ENCODE data around the gene RAB14.
"Not testable (repeated sequence)": the region's sequence is repeated elsewhere in the genome, so short reads cannot be mapped to it uniquely, and the experiment has no call there.

The RAB14 gene

DNA sequence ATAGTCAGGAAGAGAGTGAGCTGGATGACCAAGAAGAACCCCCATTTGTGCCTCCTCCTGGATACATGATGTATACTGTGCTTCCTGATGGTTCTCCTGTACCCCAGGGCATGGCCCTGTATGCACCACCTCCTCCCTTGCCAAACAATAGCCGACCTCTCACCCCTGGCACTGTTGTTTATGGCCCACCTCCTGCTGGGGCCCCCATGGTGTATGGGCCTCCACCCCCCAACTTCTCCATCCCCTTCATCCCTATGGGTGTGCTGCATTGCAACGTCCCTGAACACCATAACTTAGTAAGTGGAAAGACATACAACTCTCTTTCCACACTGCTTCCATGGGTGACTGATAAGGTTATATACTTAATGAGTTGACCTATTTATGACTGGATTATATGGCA, 51.5 kb downstream of the RAB14 start:
- no peak for DNase-seq

DNA sequence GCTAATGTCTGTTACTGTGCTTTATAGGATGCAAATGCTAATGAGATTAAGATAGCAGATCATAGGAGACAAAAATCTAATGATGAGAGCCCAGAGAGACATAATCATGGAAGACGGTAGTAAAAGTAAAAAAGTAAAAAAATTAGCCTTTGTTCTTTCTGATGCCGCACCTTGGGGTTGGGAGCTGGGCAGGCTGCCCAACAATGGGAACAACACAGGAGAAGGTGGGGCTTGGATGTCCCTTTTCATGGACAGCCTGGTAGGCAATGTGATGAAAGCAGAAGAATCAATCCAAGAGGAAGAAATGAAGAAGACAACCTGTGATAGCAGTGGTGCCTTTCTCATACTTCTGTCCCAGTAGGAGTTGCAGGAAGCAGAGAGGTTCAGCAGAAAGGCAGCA, 57.2 kb downstream of the RAB14 start:
- no peak for DNase-seq

GRCh38 chr9:121143771-121144170, 57.9 kb downstream of the RAB14 start:
- DNase-seq, result no peak

DNA sequence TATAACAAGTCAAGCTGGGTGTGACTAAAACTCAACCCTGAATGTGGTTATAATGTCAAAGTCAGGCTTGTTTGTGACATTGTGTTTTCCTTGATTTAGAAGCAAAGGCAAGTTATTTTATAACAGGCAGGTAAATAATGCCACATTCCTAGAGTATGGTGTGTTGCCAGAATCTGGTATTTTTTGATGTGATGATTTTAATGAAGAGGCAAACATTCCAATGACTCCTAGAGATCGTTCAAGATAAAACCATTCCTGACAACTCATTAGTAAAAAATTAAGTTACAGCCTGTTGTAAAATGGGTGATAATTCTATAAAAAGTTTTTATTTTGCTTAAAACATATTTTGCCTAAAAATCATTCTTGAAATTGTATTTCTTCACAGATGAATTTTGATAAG, 60.0 kb downstream of the RAB14 start:
- no peak for DNase-seq

DNA sequence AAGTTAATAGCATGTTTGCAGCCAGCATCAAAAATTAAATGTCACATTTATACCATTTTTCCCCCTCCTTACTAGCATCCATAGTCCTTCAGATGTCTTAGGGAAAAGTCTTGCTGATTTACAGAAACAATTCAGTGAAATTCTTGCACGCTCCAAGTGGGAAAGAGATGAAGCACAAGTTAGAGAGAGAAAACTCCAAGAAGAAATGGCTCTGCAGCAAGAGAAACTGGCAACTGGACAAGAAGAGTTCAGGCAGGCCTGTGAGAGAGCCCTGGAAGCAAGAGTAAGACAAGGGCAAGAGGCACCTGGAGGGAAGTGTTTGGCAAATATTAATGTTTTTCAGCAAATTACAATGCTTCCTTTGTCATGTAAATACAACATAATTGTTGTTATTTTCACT, 60.4 kb downstream of the RAB14 start:
- DNase-seq, result no peak

DNA sequence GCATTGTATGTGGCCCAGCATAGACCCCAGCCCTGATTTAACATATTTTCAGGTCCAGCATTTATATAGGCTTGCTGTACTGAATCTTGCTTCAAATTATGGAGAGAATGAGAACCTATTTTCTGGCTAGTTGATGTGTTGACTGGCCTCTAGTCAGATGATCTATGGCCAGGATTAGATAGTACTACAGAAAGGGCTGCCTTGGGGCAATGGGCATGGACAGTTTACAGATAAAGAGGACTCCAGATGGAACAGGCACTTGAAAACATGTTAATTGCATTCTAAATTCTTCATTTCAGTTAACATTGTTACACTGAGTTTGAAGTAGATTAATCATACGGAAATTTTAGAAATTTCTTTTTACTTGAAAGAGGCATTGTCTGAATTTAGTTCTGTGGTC, 61.5 kb downstream of the RAB14 start:
- no peak for DNase-seq

- DNase-seq, result no peak
These were observed 62.7 kb downstream of the RAB14 start for GRCh38 chr9:121138973-121139372.

- no peak for DNase-seq
These were observed 63.1 kb downstream of the RAB14 start for GRCh38 chr9:121138561-121138960.

- no peak for DNase-seq
These were observed 66.0 kb downstream of the RAB14 start for GRCh38 chr9:121135642-121136041.

- peak; percentile 54 for DNase-seq
These were observed 68.4 kb downstream of the RAB14 start for GRCh38 chr9:121133104-121133816.

GRCh38 chr9:121129384-121129783, 72.3 kb downstream of the RAB14 start:
- not testable (repeated sequence) for DNase-seq

All from NCI-H2029 (cell line).